Measurements from ENCODE around the gene AAK1.

- TF ChIP-seq CTCF (IDR thresholded peaks at IDR 0.05; ENCODE audit: borderline replicate concordance, extremely low read depth, low read length, poor library complexity, severe bottlenecking): no peak
- TF ChIP-seq EZH2 (IDR thresholded peaks at IDR 0.05; ENCODE audit: borderline replicate concordance, low read depth, low read length, severe bottlenecking): no peak
Measured at GRCh38 chr2:69514406-69514805, 129.1 kb downstream of the AAK1 start.
